HepG2 (cell line): ENCODE measurements around the gene MIB1. TPM values are rescaled to one million over a fixed set of nuclear protein-coding genes. Genes with fewer than 3 reads are reported as not detected.

Source experiments
- ATAC-seq: fragments of 200-7000 bp; cut with Tn5 transposase; 3 replicates; pipeline ENCODE4 v1.9.1; 2020; ENCODE audit warnings: mild to moderate bottlenecking, moderate library complexity
- BruUV-seq: library from RNA; stranded (reverse); fragments of 400-500 nt; replicated peaks from 2 replicates; lab custom pipeline; 2021; lab: Mats Ljungman, UMichigan
- CTCF ChIA-PET: fragments of 300-600 bp; formaldehyde crosslinking; extraction: SDS; loops from one replicate; lab custom pipeline; 2021; ENCODE audit warnings: low total read pairs, inconsistent platforms, low intra/inter-chr PET ratio; lab: Yijun Ruan, JAX
- POLR2A ChIA-PET: fragments of 350-600 bp; sonication (Branson Sonifier 250); formaldehyde crosslinking; loops from one replicate; lab custom pipeline; 2020; ENCODE audit warnings: antibody characterized with exemption, inconsistent platforms; lab: Yijun Ruan, JAX
- DNase-seq: peaks from one replicate; pipeline ENCODE4 v3.0.0-alpha.2; 2015; ENCODE audit warnings: low spot score
- FAIRE-seq: peaks from 3 replicates; lab custom pipeline; 2011; peaks lifted over from hg19 to GRCh38; lab: Jason Lieb, UNC
- H2AFZ ChIP-seq: one replicate; pipeline ENCODE4 v1.6.1; 2011; ENCODE audit warnings: low read length, inconsistent platforms
- H3K27ac ChIP-seq: fragments of 300-600 bp; 3 replicates; pipeline ENCODE4 v1.8.0; 2011; ENCODE audit warnings: mixed run types, mild to moderate bottlenecking, mixed read lengths, low read length, inconsistent platforms; ENCODE audit not compliant: insufficient read depth; ENCODE audit errors: extremely low read length
- H3K27me3 ChIP-seq, 2 experiments: fragments of 200-600 bp in 1 of 2; 2 replicates in 1 of 2; 3 replicates in 1 of 2; pipeline versions ENCODE4 v1.6.0 to v1.8.0; 2011; ENCODE audit warnings: low read length in 2 of 2, mild to moderate bottlenecking in 2 of 2, moderate library complexity in 2 of 2, inconsistent platforms in 1 of 2; ENCODE audit not compliant: insufficient read depth in 2 of 2, control insufficient read depth in 1 of 2
- H3K36me3 ChIP-seq, 2 experiments: fragments of 200-600 bp in 1 of 2; replicated peaks in 1 of 2; 2 replicates in 1 of 2; 3 replicates in 1 of 2; pipeline versions ENCODE4 v1.5.1 to v1.8.0; 2011; ENCODE audit warnings: low read length in 2 of 2, inconsistent platforms in 1 of 2; ENCODE audit not compliant: insufficient read depth in 2 of 2, control insufficient read depth in 1 of 2
- H3K4me1 ChIP-seq: 2 replicates; pipeline ENCODE4 v1.5.1; 2012; ENCODE audit warnings: low read length, inconsistent platforms; ENCODE audit not compliant: insufficient read depth
- H3K4me2 ChIP-seq: 2 replicates; pipeline ENCODE4 v1.6.0; 2011; ENCODE audit warnings: low read depth, low read length, inconsistent platforms
- H3K4me3 ChIP-seq, 3 experiments: fragments of 200-600 bp in 1 of 3; sonication (generic), shearing (Covaris generic) in 1 of 3; replicated peaks in 1 of 3; 2 replicates each; pipeline ENCODE4 v1.5.1; 2011 to 2016; ENCODE audit warnings: low read length in 3 of 3, inconsistent platforms in 2 of 3, low read depth in 2 of 3, mild to moderate bottlenecking in 2 of 3, control low read depth in 1 of 3, mixed read lengths in 1 of 3; ENCODE audit not compliant: insufficient read depth in 1 of 3
- H3K79me2 ChIP-seq: one replicate; pipeline ENCODE4 v1.6.1; 2011; ENCODE audit warnings: low read length, inconsistent platforms; ENCODE audit not compliant: insufficient read depth
- H3K9ac ChIP-seq: 2 replicates; pipeline ENCODE4 v1.6.0; 2011; ENCODE audit warnings: mild to moderate bottlenecking, low read depth, low read length, inconsistent platforms; ENCODE audit not compliant: insufficient read depth
- H3K9me3 ChIP-seq: 2 replicates; pipeline ENCODE4 v1.5.1; 2012; ENCODE audit warnings: mild to moderate bottlenecking, low read length
- H4K20me1 ChIP-seq: 2 replicates; pipeline ENCODE4 v1.6.0; 2011; ENCODE audit warnings: inconsistent platforms, mild to moderate bottlenecking, low read length, moderate library complexity; ENCODE audit not compliant: insufficient read depth
- ATF7 ChIP-seq, 2 experiments: fragments of 450-650 bp in 1 of 2; sonication (generic) in 1 of 2; formaldehyde crosslinking in 1 of 2; IDR thresholded peaks; 2 replicates each; pipeline versions ENCODE4 v1.4.0 to v1.6.1; 2016 to 2020; ENCODE audit warnings: antibody characterized with exemption in 1 of 2, mild to moderate bottlenecking in 1 of 2, missing genetic modification reagents in 1 of 2
- CREB1 ChIP-seq, 2 experiments: fragments of 450-650 bp in 1 of 2; IDR thresholded peaks; 2 replicates each; pipeline ENCODE4 v1.6.1; 2016 to 2017; ENCODE audit warnings: control low read depth in 1 of 2, mild to moderate bottlenecking in 1 of 2, missing compliant biosample characterization in 1 of 2, missing genetic modification characterization in 1 of 2
- DR1 ChIP-seq: sonication (generic); formaldehyde crosslinking; IDR thresholded peaks from 2 replicates; pipeline ENCODE4 v1.8.0; 2021; ENCODE audit warnings: mild to moderate bottlenecking, missing genetic modification reagents, inconsistent platforms
- MED1 ChIP-seq: sonication (generic); formaldehyde crosslinking; IDR thresholded peaks from 2 replicates; pipeline ENCODE4 v1.4.0; 2020; ENCODE audit warnings: missing genetic modification reagents
- MED8 ChIP-seq: sonication (generic); formaldehyde crosslinking; IDR thresholded peaks from 2 replicates; pipeline ENCODE4 v1.8.1; 2023; ENCODE audit warnings: mild to moderate bottlenecking, missing genetic modification reagents; ENCODE audit not compliant: insufficient replicate concordance
- NFIC ChIP-seq: IDR thresholded peaks from 2 replicates; pipeline ENCODE4 v1.6.1; 2012; ENCODE audit warnings: mild to moderate bottlenecking, low read length, inconsistent platforms
- ZNF780A ChIP-seq: sonication (generic); formaldehyde crosslinking; IDR thresholded peaks from 2 replicates; pipeline ENCODE4 v1.8.0; 2022; ENCODE audit warnings: mild to moderate bottlenecking, missing genetic modification reagents, moderate library complexity
- WGBS: methylation state at CpG from one replicate; pipeline ENCODE4 v1.1.6; 2017; ENCODE audit warnings: low lambda C conversion rate; 5-methylcytosine and 5-hydroxymethylcytosine counted together
- in situ Hi-C: cut with HindIII; loops from 2 replicates; pipeline ENCODE4 v1.10.0; 2017; ENCODE audit warnings: low pct_unique_long_range_greater_than_20kb; ENCODE audit not compliant: extremely low pct_ligation_motif_present
- intact Hi-C: fragments of 100-400 bp; cut with micrococcal nuclease; formaldehyde crosslinking; loops from one replicate; pipeline ENCODE4 v1.10.0; 2022; ENCODE audit not compliant: unreplicated experiment
- polyA plus RNA-seq, 8 experiments: library from polyadenylated mRNA; depleted of rRNA in 3 of 8; stranded (reverse) in 7 of 8; unstranded in 1 of 8; fragments of >200 nt; fragmentation: Illumina TruSeq in 4 of 8; extraction: Trizol in 4 of 8; gene quantifications; 2 replicates each; pipeline versions ENCODE4 v1.2.1 to v1.2.3, GENCODE V29; 2011 to 2016; ENCODE audit warnings: low read depth in 4 of 8, missing spikeins in 1 of 8, mixed read lengths in 1 of 8; ENCODE audit not compliant: insufficient read depth in 1 of 8
- total RNA-seq, 5 experiments: library from RNA; depleted of rRNA; stranded (reverse); fragments of >200 nt; fragmentation: Illumina TruSeq; extraction: Trizol; gene quantifications; 2 replicates each; pipeline ENCODE4 v1.2.3, GENCODE V29; 2016; ENCODE audit warnings: low read depth in 1 of 5
- TF ChIP-seq, protein P1 (sequence below): sonication (generic); formaldehyde crosslinking; IDR thresholded peaks from 2 replicates; pipeline ENCODE4 v1.5.1; 2020; ENCODE audit warnings: mild to moderate bottlenecking, missing genetic modification reagents, borderline replicate concordance
- TF ChIP-seq, protein P2 (sequence below): sonication (generic); formaldehyde crosslinking; IDR thresholded peaks from 2 replicates; pipeline ENCODE4 v1.5.0; 2020; ENCODE audit warnings: missing genetic modification reagents

The MIB1 gene
- total and polyA plus RNA-seq, 2 of the 13 experiments (the other 11 are each of a cell fraction or from before 2014, with no cell fraction given) = 12.0 to 47.0 TPM

DNA sequence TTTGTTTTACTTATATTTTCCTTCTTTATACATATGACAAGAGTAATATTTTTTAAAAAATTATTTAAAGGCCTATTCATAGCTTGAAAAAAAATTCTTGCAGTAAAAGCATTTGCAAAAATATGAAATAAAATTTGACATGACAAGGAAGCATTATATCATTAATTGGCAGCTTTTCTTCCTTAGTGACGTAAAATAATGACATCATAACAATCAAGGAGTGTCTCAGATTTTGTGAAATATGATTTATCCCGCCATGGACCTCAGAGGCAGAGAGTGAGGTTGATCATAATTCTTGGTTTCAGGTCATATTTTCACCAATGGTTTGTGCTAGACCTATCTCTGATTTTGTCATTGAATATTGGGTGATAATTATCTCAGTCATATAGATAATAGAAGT is 176.0 kb downstream of the MIB1 start:
- no peaks in the 10 kb centered on the region; a peak in 1 of 5 replicates for H3K27me3 ChIP-seq
- ATAC-seq (no peak), DNase-seq (no peak), FAIRE-seq (no peak)
- H3K4me3 ChIP-seq = no peak overlapping the region
- H2AFZ ChIP-seq = no peak overlapping the region
- WGBS = 16% methylated on average over 2 of the region's 2 CpGs
- no peaks in the 10 kb centered on the region for H3K4me1 ChIP-seq
- H3K79me2 ChIP-seq = no peaks in the 10 kb centered on the region
- peak; percentile 90 for TF ChIP-seq ATF7 (IDR thresholded peaks at IDR 0.05)
- TF ChIP-seq ATF7 (CRISPR knock-in tag; IDR thresholded peaks at IDR 0.05) = no peak
- peak; percentile 78 for TF ChIP-seq CREB1 (IDR thresholded peaks at IDR 0.05)
- TF ChIP-seq CREB1 (CRISPR knock-in tag; IDR thresholded peaks at IDR 0.05) = no peak
- no peak for TF ChIP-seq MED1 (CRISPR knock-in tag)
- no peak for TF ChIP-seq DR1 (CRISPR knock-in tag)
- TF ChIP-seq, protein P1, sequence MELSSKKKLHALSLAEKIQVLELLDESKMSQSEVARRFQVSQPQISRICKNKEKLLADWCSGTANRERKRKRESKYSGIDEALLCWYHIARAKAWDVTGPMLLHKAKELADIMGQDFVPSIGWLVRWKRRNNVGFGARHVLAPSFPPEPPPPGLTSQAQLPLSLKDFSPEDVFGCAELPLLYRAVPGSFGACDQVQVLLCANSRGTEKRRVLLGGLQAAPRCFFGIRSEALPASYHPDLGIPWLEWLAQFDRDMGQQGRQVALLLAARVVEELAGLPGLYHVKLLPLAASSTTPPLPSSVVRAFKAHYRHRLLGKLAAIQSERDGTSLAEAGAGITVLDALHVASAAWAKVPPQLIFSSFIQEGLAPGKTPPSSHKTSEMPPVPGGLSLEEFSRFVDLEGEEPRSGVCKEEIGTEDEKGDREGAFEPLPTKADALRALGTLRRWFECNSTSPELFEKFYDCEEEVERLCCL (CRISPR knock-in tag) = no peak
- BruUV-seq = no TSS peak
- CTCF ChIA-PET = no interaction called here
- in situ Hi-C loops (no loop called here), intact Hi-C loops (loop anchor here (10.0 kb wide), 1 partner anchor 198 kb away; no protein-coding TSS in a partner anchor)
- no peak overlapping the region for H3K27ac ChIP-seq
- POLR2A ChIA-PET = no interaction called here
- no peaks in the 10 kb centered on the region for H3K36me3 ChIP-seq
- no peak overlapping the region for H3K9ac ChIP-seq
- no peaks in the 10 kb centered on the region for H4K20me1 ChIP-seq
- H3K9me3 ChIP-seq = no peaks in the 10 kb centered on the region
- no peak overlapping the region for H3K4me2 ChIP-seq

DNA sequence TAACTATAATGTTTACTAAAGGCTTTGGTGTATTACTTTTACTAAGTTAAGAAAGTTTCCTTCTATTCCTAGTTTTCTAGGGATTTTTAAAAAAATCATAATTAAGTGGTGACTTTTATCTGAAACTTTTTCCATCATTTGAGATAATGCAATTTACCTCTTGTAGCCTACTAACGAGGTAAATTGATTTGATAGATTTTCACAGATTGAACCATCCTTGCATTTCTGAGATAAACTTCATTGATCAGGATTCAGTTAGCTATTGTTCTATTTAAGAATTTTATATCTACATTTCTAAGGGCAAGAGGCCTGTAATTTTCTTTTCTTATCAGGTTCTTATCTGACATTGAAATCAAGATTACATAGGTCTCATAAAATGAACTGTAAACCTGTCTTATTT is 178.1 kb downstream of the MIB1 start:
- in situ Hi-C loops = no loop called here
- ATAC-seq = no peak

More for the DNA sequence above, 178.1 kb downstream of the MIB1 start:
- Histone ChIP-seq H3K79me2 (no peaks in the 10 kb centered on the region), H3K36me3 (no peaks in the 10 kb centered on the region), H3K4me2 (no peak overlapping the region), H4K20me1 (no peaks in the 10 kb centered on the region), H3K9ac (no peak overlapping the region), H3K27me3 (no peaks in the 10 kb centered on the region; a peak in 1 of 5 replicates), H3K4me1 (no peaks in the 10 kb centered on the region), H3K27ac (no peak overlapping the region), H3K4me3 (no peak overlapping the region), H2AFZ (no peak overlapping the region), H3K9me3 (no peaks in the 10 kb centered on the region)
- TF ChIP-seq MED8 (CRISPR knock-in tag) (no peak), NFIC (no peak), ZNF780A (CRISPR knock-in tag) (no peak)
- TF ChIP-seq, protein P2, sequence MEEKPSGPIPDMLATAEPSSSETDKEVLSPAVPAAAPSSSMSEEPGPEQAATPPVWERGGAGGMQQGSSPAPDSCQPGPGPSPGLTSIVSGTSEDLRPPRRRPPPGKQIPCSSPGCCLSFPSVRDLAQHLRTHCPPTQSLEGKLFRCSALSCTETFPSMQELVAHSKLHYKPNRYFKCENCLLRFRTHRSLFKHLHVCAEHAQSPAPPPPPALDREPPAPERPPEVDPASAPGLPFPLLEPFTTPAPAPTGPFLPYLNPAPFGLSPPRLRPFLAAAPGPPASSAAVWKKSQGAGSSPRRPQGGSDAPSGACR = no peak
- POLR2A ChIA-PET = no interaction called here
- intact Hi-C loops = loop anchor here (10.0 kb wide), 1 partner anchor 196 kb away; no protein-coding TSS in a partner anchor
- CTCF ChIA-PET = no interaction called here
- FAIRE-seq (no peak), DNase-seq (no peak)
- 9% methylated on average over 1 of the region's 1 CpG for WGBS
- BruUV-seq = no TSS peak
